ELR (cell line): ENCODE data around the gene IQGAP3.

Experiments used
- DNase-seq: peaks from one replicate; pipeline ENCODE4 v3.0.0-alpha.2; 2015; ENCODE audit warnings: low read depth

The IQGAP3 gene

GRCh38 chr1:156495401-156496140 lies 76.8 kb downstream of the IQGAP3 start:
- DNase-seq: no peak

DNA sequence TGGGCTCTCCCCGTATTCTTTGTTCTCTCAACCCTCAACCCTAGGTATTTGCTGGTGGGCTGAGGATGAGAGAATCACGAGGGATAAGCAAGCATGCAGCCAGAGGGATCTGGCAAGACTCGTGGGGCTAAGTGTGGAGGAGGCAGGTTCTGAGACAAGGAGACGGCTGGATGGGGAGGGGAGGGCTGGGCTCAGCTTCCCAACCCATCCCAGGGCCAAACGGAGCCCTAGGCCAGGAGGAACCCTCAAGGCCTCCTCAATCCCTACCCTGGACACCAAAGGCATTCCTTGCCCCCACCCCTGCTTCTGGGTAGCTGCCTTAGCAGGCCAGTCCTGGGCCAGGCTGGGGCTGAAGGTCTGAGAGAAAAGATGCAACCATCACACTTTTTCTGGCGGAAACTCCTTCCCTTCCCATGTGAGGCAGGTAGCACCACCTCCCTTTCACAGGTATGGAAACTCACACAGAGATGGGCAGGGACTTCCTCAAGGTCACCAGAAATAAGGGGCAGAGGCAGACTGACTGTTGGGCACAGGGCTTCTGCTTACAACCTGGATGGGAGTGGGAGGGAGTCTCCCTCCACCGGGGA lies 78.0 kb downstream of the IQGAP3 start:
- DNase-seq: no peak

GRCh38 chr1:156493742-156494141 lies 78.6 kb downstream of the IQGAP3 start:
- DNase-seq: no peak

GRCh38 chr1:156493154-156493631 lies 79.2 kb downstream of the IQGAP3 start:
- DNase-seq: no peak

DNA sequence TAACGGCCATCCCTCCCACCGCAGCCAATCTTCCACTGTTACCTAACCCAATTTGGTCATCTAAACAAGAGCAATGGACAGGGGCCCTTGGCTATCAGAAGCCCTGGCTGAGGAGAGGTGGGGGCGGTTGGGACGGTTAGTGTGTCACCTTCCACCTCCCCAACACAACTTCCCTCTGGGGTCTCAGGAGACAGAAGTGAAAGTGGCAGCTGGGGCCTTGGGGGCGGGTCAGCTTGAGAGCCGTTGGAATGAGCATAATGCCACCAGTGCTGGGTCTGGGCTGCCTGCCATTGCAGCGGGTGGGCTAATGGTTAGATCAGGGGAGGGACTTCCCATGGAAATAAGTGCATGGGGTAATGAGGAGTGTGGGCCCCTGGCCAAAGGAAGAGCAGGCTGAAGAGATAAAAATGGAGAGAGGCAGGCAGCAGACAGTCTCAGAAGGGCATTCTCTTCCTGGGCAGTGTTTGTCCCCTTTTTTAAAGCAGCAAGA lies 79.7 kb downstream of the IQGAP3 start:
- DNase-seq: no peak

- DNase-seq: no peak
These were observed 80.3 kb downstream of the IQGAP3 start for GRCh38 chr1:156492013-156492590.

- peak; percentile 24 for DNase-seq
These were observed 81.0 kb downstream of the IQGAP3 start for GRCh38 chr1:156491151-156491949.

DNA sequence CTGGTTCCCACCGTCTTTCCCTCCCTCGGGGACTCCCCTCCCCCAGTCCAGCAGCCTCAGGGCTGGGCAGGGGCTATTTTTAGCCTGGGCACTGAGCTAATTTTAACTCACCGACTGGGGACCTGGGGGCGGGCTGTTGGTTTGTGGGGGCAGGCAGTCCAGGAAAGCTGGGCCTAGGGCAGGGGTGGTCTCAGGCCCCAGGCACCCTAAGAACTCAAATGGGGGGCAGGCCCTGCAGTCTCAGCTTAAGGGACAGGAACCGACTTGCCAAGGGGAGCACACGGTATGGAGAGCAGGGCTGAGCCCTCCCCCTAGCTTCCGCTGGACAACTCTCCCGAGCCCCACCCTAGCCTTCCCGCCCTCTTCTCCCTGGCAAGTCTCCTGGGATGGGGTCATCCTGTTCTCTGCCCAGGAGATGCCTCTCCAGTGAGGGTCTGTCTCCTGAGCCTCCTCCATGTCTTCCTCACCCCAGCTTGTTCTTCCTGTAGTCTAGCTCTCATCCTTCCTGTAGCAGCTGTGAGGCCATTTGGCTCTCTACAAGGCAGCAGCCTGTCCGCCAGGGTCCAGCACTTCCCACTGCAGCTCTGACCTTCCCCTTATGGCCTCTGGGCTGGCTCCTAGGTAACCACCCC lies 81.8 kb downstream of the IQGAP3 start:
- no peak for DNase-seq

DNA sequence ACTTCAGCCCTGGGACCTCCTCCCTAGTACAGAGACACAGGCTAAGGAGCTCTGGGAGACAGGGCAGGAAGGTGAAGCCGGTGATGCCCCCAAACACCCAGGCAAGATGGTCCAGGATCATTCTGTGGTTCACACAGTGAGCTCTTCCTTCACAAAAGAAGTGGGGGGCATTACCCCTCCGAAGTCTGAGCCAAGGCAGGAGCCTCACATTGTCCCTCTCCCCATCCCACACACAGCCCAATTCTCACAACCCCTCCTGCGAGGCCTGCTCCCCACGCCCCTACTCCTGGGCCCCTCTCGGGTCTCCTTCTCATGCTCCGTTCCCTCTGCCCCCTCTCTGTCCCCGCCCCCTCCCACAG lies 82.5 kb downstream of the IQGAP3 start:
- DNase-seq: no peak

GRCh38 chr1:156489166-156489934 lies 83.0 kb downstream of the IQGAP3 start:
- no peak for DNase-seq

DNA sequence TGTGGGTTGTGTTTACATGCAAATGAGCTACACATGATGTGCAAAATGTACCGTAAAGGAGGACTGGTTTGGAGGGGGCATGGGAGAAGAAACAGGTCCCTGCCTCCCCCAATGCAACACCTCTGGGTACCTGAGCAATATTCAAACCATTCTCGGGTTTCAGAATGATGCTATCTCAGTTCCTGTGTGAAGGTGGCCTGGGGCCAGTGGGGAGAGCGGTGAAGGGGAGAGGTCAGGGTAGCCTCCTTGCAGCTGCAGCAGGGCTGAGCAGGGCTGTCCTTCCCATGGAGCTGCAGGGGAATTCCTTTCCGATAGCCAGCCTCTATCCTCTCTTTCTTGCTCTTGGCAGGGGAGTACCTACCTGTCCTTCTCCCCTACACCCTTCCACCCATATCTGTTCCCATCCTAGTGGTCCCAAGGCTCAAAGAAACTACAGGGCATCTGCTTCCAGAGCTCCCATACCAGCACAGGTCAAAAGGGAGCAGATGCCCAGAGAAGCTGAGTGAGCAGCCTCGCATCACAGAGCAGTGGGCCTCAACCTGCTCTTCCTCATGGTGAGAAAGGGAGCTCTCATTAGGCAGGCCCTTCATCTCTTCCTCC lies 83.7 kb downstream of the IQGAP3 start:
- no peak for DNase-seq

DNA sequence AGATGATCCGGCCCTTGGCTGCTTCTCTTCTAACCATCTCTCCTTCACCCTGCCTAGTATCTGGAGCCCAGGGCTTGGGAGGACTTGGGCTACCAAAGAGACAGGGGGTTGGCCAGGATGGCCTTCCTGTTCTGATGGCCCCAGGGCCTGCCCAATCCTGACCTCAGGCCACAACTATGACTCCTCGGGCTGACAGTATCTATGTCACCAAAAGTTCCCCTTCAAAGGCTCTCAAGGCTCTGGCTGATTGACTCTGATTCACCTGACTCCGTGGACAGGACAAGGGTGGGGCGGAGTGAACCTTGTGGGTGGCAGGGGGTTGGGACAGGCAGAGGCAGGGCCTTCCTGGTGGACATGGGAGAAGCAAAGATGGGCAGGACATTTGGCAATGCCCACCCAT lies 84.5 kb downstream of the IQGAP3 start:
- peak; percentile 28 for DNase-seq

DNA sequence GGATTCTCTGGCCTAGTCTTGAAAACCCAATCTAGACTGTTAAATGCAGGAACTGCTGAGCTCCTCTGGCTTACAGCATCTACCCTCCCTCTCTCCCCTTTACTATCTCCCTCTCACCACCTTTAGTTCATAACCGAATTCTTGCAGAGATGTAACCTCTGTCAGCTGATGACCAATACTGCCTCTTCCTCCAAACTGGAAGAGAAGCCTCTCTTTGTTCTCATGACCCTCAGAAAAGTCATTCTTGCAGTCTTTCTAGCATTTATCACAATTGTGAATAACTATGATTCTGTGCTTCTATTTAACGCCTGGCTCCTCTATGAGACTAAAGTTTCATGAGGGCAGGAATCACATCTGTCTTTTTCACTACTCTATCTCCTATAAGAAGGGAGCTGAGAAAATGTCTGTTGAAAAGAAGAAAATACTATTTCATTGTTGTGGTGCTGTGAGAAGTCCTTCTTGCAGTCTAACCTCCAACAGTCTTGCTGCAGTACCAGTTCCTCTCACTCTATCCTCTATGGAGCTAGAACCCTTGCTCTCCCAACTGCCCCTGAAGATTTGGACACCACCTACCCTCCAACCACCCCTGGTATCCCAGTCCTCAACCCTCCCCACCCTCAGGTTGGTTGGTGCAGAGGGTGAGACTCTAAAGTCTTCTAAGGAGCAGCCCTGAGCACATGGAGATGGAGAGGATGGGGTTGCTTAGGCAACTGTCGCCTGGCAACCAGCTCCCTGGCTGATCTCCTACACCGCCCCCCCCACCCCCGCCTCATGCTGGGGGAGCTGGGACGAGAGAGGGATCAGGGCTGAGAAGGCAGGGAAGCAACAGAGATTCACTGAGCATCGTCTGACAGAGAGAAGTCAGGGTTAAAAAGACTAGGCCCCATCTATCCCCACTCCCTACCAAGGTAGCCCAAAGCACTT lies 85.7 kb downstream of the IQGAP3 start:
- DNase-seq: no peak

- DNase-seq: no peak
These were observed 86.4 kb downstream of the IQGAP3 start for GRCh38 chr1:156485984-156486383.

- no peak for DNase-seq
These were observed 87.8 kb downstream of the IQGAP3 start for GRCh38 chr1:156484480-156485058.

- DNase-seq: no peak
These were observed 89.0 kb downstream of the IQGAP3 start for GRCh38 chr1:156483397-156483796.

DNA sequence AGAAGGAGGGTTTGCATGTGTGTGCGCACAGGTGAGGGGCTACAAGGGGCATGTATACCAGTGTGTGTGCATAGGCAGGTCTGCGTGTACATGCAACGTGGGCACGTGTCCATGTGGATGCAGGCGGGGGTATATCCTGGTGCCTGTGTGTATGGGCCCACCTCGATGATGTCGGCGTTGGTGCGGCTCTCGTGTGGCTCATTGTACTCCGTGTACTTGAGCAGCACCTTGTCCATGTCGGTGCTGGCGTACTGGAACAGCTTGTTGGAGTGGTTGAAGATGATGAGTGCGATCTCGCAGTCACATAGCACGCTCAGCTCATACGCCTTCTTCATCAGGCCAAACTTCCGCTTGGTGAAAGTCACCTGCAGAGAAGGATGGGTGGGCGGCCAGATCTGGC lies 90.1 kb downstream of the IQGAP3 start:
- no peak for DNase-seq

DNA sequence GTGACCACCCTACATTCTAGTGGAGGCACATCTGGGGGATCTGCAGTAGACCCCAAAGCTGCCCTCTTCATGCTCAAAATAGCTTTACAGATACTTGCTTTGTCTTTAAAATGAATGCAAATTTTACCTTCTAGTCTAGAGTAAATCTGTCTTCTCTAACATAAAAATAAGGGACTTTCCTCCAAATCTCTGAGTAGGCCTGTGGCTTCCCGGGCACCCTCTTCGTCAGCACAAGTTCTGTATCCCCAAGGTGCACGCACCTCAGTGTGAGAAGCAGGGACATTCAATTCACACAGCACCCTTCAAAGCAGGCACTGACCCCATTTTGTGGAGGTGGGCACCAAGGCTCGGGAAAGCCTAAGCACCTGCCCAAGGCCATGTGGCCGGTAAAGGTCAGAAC lies 90.8 kb downstream of the IQGAP3 start:
- no peak for DNase-seq
